CD4-positive, alpha-beta T cell treated with Interleukin-2 at 100 ng/mL for 4 hours (primary cell): Measurements from ENCODE around the gene MAN1A1.
"Not testable (repeated sequence)": the region's sequence is repeated elsewhere in the genome, so short reads cannot be mapped to it uniquely, and the experiment has no call there.

ENCODE experiments used
- DNase-seq: peaks from one replicate; pipeline ENCODE4 v3.0.0-alpha.2; 2020; ENCODE audit warnings: low spot score

The MAN1A1 gene

DNA sequence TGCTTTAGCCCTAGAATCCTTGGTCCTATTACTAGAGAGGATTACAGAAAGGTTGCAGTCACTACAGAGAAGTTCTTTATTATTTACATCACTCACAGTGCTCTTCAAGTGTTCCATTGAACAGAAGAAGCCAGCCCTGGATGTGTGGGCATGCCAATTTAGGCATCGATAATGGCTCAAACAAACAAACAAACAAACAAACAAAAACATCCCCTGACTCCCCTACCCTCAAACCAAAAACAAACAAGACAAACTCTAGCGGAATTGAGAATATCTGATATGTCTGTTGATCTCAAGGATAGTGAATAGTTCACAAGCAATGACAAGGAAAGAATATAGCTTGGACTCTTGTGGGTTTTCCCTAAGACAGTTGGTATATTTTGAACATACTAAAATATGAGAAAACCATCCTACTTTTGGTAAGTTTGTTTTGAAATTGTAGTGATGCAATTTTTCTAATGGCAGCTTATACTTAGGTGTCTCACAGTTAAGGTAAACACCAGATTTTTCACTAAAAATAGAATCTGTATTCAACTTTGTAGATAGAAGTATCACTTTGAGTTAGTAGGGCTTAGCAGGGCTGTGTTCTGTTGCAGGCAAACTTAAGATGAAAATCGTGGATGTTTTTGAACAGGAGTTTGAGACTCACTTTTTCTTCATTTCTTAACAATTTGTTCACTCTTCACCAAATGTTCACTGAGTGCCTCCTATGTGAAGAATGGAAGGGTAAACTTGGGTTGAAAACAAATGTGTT, 178.3 kb downstream of the MAN1A1 start:
- no peak for DNase-seq

DNA sequence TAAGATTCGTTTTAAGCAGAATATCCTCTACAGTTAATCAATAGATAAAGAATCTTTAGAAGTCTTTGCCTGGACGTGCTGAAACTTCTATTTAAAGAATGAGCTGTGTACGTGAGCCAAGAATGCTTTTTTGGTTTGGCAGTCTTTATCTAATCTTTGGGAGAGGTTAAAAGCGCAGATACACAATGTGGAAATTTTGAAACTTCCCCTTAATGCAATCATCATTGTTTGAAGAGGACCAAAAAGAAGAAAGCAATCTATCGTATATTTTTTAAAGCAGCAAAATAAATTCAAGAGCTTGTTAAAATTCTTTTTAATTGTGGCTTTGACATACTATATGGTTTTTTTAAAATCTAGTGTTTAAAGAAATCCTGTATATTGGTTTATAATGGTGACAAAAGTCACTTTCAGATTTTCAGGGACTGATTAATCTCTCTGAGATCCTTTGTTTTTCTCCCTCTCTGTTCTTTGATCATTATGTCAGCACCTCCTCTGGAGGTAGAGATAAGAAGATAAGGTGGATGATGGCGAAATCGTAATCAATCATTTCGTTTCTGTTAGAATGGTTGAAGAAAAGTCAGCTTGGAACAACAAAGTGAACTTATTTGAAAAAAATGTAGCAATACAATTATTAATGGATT, 179.0 kb downstream of the MAN1A1 start:
- DNase-seq, result no peak

DNA sequence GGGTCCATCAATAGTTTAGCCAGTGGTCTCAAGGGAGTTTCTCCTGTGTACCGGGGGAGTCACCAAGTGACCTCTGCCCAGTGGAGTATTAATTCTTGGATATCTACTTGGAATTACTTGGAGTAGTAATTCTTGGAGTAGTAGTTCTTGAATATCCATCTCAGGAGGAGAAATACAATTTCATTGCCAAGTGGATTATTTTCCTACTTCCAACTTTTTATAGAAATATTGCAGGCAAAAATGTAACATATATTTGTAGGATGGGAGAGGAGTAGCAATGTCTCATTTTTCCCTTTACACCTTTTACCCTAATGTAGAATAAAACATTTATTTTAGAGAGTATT, 179.5 kb downstream of the MAN1A1 start:
- no peak for DNase-seq

DNA sequence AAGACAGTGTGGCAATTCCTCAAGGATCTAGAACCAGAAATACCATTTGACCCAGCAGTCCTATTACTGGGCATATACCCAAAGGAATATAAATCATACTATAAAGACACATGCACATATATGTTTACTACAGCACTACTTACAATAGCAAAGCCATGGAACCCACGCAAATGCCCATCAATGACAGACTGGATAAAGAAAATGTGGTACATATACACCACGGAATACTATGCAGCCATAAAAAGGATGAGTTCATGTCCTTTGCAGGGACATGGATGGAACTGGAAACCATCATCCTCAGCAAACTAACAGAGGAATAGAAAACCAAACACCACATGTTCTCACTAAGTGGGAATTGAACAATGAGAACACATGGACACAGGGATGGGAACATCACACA, 180.2 kb downstream of the MAN1A1 start:
- not testable (repeated sequence) for DNase-seq

DNA sequence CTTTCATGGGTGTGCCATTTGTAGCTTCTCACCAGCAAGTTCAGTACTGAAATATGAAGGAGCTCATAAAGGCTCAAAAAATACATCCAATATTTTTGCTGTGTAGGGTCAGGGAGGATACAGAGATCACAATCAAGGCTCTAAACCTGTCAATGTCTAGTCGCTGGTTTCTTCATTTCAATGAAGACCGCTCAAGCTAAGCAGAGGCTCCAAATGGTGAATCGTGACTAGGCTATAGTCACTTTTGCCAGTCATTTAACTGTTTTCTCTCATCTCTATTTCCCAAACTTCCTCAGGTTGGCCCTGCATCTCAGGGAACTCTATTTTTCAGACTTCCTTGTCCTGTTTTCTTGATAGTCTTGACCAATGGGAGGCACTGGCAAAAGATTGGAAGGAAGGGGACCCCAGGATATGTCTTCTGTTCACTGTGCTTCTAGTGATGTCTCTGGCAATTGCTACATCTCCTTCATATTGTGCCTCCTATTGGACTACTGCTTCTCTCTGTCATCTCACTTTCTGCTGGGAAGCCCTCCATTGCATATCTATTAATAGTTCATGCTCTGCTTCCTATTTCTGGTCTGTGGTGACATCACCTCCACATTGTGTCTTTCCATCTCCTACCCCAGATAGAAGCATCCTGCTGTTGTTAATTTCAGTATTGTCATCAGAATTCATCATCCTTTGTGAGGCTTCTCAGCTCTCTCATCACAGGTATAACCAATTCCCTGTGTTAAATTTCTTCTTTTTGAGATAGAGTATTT, 183.4 kb downstream of the MAN1A1 start:
- DNase-seq, result no peak

DNA sequence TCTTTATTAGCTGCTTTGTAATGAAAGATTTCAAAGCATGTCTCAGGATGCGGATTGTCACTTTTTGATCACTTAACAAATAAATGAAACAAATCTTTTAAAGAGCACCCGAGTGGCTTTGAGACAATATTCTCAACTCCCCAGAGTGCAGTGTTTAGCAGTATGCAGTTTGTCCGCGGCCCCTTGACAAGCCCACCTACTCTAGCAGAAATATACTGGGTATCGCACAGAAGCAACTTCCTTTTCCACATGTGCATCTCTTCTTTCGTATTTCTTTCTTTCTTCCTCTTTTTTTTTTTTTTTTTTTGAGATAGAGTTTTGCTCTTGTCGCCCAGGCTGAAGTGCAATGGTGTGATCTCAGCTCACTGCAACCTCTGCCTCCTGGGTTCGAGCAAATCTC, 186.6 kb downstream of the MAN1A1 start:
- DNase-seq, result no peak

DNA sequence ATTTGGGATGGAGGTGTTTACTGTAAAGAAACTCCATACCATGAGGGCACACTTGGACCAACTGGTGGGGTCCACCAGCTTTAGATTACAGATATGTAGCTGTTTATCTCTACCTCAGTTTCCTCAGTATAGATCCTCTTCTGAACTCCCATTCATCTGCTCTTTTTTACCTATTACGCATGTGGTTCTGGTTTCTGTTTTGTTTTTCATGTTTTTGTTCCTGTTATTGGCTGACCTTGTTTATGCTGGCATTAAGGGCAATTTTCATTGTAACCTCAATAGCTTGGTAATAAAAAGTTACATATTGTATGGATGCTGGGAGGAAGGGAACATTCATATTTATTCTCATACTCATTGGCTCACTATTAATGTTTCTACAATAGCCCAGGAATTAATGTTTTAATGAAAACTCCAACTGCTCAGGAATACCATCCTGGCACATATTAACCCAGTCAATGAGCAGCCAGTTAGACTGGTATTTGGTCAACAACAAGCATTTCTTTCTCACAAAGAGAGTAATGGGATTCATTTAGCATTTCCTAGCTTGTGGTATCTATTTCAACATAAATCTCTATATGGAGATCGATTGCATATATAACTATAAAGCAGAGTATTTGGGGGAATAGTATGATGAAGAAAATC, 187.3 kb downstream of the MAN1A1 start:
- DNase-seq, result no peak

DNA sequence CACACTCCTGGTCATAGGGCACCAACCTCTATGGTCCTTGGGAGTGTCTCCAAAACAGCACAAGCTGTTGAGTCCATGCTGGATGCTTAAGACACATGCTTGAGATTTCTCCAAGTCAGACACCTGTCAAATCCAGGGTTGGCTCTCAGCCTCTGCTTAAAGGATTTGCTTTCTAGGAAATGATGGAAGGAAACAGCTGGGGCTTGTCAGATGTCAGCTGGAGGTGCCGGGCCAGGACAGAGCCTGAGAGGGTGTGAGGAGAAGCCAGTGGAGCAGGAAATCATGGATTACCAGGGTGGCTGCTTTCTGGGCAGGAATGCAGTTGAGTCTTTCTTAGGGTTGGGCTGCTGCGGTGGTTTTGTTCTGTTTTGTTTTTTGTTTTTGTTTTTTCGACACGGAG, 188.1 kb downstream of the MAN1A1 start:
- DNase-seq, result no peak

DNA sequence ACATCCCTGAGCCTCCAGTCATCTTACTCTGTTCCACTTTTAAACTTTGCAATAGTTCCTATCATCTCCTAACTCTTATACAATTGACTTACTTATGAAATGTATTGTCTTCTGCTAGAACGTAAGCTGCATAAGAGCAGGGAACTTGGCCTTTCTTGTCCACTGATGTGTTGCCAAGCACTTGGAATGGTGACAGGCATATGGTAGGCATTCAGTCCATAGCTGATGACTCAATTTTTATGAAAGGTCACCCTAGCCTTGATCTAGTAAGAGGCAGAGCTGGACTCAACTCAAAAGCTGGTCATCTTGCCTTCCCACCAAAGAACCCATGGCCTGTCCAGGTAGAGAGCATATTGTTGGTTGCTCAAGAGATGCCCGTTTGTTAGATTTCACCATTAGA, 188.7 kb downstream of the MAN1A1 start:
- no peak for DNase-seq

DNA sequence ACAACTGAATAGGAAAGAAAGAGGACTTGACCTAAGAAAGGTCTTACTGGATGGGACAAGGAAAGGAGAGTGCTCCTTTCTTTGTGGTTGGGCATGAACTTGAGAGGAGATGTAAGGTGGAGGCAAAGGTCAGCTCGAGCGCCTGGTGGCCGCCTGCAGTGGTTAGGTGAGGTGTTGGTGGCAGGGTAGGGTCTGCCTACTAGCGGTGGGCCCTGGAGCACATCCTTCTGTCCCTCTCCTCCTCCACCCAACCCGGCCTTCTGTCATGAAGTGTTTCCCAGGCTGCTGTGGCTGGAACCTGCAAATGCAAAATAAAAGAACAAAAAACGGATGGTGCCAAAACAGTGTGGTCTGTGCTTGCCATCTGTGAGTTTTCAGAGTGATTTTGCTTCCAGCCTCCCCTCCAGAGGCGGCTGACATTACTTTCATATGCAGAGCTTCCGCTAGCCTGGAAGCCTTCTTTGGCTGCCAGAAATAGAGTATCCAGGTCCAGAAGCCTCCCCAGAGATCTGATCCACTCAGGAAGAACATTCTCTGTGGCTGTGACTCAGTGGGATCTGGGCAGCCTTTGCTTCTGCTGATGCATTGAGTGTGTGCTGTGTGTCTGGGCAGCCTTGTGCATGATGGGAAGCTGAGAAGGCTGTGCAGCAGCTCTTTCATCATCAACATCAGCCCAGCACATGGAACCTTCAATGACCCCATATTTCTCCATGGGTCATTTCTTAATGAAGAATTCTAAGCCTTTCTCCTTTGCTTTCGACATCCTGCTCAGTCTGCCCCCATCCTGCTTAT, 191.3 kb downstream of the MAN1A1 start:
- DNase-seq, result no peak

DNA sequence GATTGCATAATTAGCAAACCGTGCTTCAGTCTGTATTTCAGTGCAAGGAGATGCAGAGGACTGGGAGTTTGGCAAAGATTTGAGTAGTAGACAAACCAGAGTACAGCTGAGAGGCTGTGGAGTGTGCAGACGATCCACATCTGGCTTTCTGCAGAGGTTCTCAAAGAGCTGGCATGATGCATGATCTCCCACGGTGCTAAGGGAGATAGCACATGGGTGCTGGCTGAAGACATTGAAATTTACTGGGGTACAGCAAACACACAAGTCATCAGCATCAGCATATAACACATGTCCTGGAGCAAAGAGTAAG, 192.1 kb downstream of the MAN1A1 start:
- no peak for DNase-seq

DNA sequence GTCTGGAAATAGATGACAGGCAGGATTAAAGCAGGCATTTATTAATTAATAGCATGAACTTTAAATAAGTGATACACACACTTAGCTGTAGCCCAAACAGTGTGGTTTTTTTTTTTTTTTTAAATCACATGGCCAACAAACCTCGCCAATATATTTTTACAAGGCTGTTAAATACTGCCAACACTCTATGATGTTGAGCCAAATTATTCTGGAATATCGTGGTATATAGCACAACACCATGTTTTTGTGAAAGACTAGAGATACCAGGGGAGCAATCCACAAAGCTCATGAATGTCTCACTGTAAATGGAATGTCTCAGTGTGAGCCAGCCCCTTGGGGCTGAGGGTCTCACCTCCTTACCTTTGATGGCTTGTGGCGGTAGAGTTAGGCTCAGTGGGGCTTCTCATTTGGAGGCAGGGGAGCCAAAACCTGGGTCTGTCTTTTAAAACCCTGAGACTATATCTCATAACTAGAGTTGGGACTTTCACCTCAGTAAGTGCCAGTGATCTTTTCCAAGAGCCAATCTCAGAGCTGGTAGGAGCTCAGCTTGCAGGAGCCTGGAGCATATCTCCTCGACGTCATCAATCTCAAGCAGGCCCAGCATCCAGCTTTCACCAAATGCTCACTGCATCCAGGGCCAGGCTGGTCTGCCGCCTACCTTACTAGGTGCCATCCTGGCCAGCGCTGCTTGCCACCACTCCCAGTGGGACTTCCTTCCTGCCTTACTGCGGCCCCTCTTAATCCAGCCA, 192.6 kb downstream of the MAN1A1 start:
- DNase-seq, result no peak

DNA sequence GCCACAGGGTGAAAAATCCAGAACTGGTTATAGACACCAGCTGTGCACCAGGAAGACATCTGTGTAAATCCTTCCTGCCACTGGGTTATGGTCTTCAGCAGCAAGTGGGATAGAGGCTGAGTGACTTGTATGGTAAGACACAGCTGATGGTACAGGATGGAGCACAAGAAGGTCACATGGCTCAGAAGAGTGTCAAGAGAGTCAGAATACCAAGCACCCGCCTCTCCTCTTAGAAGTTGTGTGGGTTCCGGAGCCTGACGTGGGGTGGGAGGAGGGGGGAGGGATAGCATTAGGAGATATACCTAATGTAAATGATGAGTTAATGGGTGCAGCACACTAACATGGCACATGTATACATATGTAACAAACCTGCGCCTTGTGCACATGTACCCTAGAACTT, 193.5 kb downstream of the MAN1A1 start:
- not testable (repeated sequence) for DNase-seq

DNA sequence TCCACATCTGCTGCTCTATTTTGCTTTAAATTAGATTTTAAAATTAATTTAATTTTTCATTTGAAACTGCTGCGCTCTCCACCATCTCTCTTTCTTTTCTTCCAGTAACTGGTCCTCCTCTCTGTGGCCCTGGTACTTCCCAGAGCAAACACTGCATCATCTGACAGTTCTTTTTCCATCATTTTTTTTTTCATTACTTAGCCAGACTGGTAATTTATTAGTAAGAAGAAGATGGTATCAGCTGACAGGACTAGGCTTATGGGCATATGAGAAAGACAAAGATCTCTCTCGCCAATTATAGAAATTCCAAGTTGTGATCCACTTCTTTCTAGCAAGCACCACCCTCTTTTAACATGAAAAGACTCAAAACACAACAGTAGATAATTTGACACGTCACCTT, 197.4 kb downstream of the MAN1A1 start:
- no peak for DNase-seq

DNA sequence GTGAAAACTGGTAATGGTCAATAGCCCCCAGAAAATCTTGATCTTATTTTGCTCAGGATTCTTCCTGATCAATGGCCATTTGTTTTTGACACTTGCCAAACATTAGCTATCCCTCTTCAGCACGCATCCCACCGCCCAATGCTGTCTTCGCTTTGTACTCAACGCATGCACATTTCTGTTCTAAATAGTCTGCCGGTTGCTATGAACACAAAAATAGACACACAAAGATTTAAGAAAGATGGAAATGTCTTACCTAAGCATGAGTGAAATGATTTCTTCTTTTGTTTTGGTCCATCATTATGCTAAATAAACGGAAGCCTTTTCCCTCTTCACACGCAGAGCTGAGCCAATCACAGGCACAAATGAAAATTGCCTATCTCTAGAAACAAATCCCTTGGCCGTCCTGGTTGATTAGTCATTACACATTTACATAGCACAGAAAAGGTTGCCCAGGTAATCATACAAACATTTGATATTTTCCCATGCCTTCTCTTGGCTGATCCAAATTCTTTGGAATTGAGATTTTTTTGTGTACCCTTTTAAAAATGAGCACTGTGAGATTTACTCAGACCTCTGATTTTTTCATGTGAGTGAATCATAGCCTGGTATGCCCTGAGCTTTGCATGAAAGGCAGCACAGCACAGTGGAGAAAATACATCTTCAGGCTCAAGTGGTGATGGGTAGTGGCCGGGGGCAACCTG, 200.6 kb downstream of the MAN1A1 start:
- DNase-seq, result no peak

DNA sequence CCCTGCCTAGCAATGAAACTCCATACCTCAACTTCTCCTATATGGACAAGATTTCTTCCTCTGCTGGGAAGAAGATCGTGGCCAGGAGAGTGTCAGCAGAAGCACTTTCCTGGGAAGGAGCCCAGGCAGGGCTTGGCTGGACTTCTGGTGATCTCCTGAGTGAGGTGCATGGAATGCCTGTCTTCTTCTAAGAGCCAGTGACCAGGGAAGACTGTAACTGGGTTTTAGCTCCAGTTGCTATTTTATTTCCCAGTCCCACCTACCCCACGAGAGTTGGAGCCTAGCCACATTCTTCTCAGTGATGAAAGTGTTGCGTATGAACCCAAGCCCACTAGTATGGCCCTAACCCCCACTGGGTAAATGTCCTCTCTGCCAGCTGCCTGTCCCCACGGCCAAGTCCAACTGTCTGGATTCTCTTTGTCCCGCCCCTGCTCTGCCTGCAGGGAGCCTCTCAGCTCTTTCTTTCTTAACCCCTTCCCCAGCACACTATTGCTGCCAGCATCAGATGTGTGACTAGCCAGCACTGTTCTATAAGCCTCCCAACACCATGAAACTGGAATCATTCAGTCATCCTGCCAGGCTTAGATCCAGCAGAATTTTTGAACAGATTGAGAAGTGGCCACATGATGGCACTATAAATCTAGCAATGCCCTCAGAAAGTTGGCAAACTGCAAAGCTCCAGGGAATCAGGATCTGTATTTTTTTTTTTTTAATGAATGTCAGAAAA, 201.3 kb downstream of the MAN1A1 start:
- peak; percentile 19 for DNase-seq

DNA sequence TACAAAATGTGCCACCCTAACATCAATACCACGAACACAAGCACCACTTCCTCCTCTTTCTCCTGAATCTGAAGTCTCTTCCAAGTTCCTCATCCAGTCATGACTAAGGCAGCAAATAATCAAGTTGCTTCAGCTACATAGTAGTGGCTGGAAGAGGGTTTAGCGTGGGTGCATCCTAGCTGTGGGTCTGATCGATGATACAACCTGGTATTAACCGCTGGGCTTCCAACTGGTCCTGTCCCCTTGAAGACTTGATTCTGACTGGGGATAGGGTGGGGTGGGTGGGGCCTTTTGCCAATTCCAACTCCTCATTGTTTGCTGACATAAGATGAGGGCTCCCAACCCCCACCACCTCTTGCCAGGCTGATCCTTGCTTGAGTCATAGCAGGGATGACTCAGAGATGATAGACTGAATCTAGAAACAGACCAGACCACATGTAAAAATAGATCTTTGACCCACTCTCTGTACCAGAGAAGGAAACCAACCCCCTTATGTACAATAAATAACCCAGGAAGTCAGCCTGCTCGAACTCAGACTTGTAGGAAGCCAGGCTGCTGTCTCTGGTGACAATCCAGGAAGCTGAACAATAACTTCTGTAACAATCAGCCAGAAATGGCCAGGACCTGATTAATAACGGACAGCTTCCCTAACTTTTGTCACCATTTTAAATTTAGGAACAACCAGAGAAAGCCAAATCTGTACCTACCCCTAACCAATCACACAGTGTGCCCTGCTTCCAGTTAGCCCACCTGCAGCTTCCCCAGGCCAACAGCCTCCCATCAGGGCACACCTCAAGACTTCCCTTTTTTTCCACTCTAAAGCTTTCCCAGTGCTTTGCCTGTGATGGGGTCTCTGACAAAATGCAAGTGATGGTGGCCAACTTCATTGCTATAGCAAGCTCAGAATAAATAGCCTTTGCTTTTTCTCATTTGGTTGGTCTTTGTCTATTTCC, 202.2 kb downstream of the MAN1A1 start:
- peak; percentile 32 for DNase-seq

DNA sequence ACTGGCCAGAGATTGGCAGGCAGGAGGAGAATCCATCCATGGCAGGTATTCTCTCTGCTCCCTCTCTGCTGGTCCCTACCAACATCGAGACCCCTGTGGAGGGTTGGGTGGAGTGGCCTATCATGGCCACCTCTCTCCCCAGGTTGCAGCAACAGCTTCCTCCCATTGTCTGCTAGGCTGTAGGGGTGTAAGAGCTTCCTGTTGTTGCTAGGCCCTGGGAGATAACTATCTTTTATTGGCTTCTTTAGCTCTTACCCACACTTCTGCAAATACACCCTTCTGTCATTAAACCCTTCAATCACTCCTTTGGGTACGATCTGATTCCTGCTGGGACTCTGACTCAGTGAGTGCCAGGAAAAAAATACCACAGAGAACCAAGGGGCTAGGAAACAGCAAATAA, 204.4 kb downstream of the MAN1A1 start:
- no peak for DNase-seq

DNA sequence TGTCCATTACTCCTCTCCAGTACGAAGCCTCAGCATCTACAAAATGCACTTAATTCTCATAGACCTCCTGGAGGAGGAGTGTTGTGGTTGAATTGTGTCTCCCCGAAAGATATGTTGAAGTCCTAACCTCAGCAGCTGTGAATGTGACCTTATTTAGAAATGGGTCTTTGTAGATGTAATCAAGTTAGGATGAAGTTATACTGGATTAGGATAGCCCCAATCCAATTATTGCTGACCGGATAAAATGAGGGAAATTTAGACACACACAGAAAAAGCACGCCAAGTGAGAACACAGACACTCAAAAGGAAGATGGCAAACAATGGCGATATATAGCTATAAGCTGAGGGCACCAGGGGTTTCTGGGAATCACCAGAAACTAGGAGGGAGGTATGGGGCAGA, 206.9 kb downstream of the MAN1A1 start:
- DNase-seq, result no peak
